GM19328 (cell line): ENCODE results near the gene SLC45A3.
"Not testable (repeated sequence)": the region's sequence is repeated elsewhere in the genome, so short reads cannot be mapped to it uniquely, and the experiment has no call there.

Experiments used
- ATAC-seq: cut with Tn5 transposase; IDR thresholded peaks from one replicate; pipeline ENCODE4 v1.9.1; 2021; ENCODE audit warnings: mild to moderate bottlenecking, moderate library complexity; ENCODE audit not compliant: unreplicated experiment

Gene SLC45A3, protein sequence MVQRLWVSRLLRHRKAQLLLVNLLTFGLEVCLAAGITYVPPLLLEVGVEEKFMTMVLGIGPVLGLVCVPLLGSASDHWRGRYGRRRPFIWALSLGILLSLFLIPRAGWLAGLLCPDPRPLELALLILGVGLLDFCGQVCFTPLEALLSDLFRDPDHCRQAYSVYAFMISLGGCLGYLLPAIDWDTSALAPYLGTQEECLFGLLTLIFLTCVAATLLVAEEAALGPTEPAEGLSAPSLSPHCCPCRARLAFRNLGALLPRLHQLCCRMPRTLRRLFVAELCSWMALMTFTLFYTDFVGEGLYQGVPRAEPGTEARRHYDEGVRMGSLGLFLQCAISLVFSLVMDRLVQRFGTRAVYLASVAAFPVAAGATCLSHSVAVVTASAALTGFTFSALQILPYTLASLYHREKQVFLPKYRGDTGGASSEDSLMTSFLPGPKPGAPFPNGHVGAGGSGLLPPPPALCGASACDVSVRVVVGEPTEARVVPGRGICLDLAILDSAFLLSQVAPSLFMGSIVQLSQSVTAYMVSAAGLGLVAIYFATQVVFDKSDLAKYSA

DNA sequence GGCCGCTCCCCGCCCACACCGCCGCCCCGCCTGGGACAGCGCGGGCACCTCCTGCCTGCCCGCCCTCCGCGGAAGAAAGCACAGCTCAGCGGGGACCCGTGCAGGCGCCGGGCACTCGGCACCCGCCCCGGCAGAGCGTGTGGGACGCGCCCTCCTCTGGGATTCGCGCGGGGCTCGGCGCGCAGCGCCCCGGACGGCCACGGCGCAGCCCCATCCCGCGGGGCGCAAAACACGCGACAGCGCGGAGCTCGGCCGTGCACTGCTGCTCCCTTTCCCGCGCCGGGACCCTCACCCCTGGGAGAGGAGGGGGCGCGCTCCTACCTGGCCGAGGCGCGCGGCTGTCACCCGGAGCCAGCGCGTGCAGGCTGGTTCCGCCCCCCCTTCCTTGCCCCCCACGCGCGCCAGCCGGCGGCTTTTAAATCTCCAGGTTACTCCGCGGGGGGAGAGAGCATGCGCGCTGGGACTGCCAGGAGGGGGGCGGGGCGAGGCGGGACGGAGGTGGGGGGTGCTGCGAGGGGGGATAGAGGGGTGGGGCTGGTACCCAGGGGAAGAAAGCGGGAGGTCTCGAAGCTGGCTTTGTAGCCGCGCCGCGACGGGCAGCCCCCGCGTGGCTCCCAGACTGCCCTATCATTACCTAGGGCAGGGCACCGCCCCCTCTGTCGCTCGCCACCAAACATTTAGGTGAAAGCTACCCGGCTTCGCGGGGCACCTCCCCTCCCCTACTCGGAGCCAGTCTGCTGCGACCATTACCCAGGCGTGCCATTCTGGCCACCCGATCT lies at the start of gene SLC45A3:
SLC45A3 (minus strand) TSS at position 437 of the 779 bp plus-strand sequence. CDS start 15,853 bp downstream, outside the sequence.
- no peak for ATAC-seq

- ATAC-seq, result no peak
These were observed 46.4 kb upstream of the SLC45A3 start for GRCh38 chr1:205726619-205727125.

- no peak for ATAC-seq
These were observed 45.2 kb upstream of the SLC45A3 start for GRCh38 chr1:205725514-205725913.

- not testable (repeated sequence) for ATAC-seq
These were observed 40.4 kb upstream of the SLC45A3 start for GRCh38 chr1:205720740-205721139.

- ATAC-seq, result no peak
These were observed 39.5 kb upstream of the SLC45A3 start for GRCh38 chr1:205719762-205720161.

DNA sequence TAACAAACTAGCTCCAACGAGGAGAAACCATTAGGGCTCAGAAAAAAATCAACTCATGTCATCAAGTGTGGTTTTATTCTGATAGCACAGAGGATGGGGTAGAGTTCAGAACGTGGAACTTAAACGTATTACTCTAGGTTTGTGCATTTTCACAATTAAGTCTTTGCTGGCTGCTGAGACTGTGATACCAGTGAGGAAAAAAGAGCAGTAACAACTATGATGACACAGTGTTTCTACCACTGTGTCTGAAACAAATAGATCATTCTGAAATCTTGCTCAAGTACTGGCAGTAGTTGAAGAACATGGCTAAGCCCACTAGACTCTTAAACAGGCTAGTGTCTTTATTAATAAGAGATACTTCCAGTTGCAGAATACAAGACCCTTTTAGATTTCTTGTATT lies 38.7 kb upstream of the SLC45A3 start:
- ATAC-seq, result no peak

DNA sequence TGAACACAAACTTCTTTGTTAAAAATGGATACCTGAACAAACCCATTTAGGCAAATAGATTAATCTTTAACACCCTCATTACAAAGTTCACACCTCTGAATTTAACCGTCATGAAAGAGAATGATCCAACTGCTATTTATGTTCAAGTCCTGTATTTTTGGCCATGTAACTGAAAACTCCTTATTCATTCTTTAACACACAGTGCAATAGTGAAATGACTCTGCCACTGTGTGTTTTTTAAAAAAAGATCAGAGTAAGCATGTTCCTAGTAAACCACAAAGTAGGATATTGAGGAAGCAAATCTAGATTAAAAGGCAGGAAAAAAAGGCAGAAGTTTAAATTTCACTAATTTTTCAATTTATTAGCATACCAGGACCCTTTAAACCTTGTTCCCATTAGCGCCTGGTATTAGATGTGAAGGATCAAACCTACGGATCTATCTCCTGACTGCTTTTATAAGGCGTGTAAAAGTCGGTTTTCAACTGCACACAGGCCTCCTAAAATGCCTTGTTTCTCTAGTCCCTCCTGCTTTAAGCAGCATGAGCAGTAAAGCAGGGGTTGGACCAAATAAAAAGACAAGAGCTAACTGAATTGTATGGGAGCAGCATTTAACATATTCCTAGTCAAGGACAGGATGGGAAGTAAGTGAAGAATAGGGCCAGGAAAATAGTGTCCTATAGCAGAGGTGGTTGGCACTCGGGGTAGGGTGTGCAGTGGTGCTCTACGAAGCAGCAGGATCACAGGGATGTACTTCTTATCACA lies 36.2 kb upstream of the SLC45A3 start:
- no peak for ATAC-seq

DNA sequence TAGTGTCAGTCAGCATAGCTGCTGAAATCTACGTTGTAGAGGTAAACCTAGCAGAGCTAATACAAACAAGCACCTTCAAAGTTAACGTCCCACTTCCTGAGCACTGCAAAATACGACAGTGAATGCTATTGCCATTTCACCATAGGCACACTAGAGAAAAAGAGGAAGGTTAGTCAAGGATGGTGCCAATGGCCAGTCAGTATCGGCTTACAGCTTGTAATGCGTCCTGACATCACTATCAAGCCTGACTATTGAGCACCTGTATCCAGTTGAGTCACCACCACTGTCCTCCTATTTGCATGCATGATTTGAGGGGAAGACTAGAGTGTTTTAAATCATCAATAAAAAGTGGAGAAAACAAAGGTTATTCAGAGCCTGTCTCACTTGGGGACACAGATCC lies 35.3 kb upstream of the SLC45A3 start:
- ATAC-seq, result no peak

- ATAC-seq, result no peak
These were observed 34.6 kb upstream of the SLC45A3 start for GRCh38 chr1:205714906-205715246.

DNA sequence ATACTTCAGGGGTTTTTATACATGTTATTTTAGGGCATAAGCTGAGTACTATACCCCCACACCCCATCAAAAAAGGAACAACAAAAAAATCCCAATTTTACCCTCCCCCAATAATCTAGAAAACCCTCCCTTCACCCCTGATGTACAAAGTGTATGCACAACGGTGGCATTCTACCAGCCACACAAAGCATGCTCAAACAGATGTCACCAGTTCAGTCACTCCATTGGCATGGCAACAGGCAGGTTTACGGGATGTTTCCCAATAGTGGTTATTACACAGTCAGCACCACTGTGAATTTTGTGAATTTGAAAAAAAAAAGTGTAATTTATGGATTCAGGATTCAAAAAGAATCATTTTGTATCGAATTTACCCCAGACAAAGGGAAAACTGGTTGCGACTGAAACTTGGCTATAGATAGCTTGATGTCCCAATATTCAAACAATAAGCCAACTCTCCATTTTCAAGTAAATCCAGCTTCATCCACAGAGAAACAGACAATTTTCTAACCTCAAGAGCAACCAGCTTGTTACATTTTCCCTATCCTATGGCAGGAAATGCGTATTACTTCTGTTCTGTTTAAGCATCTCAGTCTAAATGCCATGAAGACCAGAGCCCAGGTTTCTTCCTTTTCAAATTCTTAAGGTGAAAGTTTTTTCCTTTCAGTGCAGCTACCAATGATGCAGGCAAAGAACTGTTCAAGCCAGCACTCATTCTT lies 34.0 kb upstream of the SLC45A3 start:
- ATAC-seq, result no peak

DNA sequence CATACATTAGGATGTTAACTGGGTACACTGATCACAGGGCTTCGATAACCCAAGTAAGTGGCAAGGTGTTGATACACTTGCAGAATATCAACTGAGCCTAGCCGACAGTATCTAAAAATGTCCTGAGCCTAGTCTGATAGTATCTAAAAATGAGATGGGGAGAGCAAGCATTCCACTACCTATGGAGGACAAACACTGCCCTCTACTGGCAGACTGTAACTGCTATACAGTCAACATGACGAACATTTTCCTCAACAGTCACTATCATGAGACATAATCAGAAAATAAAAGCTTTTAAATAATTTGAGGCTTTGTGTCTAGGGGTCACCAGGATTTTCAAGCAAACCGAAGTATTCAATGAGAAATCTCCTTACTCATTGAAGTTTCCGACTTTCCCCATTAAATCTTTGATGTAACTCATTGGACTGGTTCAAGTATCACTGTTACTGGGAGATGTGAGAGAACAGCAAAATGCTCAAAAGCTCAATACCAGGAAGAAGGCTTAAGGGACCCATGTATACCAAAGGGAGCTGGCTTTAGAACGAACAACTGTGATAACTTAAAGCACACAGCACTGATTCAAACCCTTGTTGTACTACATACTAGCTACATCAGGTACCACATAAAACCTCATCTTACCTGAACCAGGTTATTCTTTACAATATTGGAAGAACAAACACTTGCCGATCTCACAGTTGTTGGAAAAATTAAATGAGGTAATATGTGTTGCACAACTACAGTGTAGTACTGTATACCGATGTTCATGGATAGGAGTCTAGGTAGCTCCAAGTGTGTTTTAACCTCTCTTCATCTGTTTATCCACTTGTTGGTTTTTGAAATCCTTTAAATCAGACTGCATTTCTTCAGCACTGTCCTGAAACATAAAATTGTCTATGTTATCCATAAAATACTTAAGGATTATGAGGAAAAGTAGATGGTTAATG lies 31.1 kb upstream of the SLC45A3 start:
- ATAC-seq, result no peak

DNA sequence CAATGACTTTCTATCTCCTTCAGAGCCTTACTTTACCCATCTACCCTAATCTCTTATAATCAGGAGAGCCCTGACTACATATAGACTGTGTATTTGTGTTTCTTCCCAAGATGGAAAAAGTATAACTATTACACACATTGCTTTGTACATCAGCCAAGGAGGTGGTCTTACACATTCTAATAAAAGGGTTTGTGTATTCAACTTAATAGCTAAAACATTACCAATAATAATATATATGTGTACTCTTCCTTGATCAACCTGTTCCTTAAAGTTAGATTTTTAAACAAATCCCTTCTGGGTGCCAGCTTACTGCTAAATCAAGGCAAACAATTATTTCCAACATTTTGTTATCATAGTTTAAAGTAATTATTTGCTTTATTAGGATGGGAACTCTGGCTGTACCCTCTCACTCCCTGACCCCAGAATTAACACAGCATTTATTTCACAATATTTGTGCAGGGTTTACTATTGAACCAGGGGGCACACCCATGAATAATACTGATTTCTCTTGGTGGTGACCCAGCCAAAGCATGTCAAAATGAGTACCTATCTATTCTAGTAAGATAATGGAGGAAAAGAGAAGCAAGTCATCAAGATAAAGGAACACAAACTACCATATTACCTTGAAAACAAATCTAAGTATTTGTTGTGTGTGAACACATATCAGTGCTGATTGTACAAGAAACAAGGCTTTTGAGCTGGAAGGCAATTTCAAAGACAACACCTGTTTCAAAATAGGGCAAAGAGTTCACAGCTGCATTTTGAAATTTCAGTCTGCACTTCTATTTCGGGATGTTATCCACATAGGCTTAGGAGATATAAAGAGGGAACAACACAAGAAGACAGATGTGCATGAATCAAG lies 30.1 kb upstream of the SLC45A3 start:
- no peak for ATAC-seq

DNA sequence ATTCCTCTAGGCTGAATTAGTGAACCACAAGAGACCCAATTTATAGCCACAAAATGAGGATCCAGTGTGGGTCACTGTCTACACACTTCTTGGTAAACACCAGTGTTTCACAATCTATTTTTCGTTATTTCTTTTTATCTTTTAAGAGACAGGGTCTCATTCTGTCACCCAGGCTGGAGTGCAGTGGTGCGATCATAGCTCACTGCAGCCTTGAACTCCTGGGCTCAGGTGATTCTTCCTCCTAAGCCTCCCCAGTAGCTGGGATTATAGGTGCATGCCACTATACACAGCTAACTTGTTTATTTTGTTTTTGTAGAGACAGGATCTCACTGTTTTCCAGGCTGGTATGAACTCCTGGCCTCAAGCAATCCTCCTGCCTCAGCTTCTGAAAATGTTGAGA lies 29.3 kb upstream of the SLC45A3 start:
- no peak for ATAC-seq

DNA sequence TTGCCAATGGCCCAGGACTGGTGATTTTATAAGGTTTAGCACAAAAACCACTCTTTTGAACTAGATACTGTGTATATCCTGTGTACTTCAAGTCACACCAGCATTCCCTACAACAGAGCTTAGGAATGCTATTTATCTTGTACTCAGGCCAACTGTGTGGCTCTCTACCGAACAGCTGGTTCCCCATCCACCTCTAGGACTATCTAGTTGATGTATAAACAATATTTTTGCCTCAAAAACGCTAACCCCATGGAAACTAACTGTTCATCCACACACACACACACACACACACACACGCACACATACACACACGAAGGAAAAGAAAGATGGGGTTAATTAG lies 28.7 kb upstream of the SLC45A3 start:
- no peak for ATAC-seq

DNA sequence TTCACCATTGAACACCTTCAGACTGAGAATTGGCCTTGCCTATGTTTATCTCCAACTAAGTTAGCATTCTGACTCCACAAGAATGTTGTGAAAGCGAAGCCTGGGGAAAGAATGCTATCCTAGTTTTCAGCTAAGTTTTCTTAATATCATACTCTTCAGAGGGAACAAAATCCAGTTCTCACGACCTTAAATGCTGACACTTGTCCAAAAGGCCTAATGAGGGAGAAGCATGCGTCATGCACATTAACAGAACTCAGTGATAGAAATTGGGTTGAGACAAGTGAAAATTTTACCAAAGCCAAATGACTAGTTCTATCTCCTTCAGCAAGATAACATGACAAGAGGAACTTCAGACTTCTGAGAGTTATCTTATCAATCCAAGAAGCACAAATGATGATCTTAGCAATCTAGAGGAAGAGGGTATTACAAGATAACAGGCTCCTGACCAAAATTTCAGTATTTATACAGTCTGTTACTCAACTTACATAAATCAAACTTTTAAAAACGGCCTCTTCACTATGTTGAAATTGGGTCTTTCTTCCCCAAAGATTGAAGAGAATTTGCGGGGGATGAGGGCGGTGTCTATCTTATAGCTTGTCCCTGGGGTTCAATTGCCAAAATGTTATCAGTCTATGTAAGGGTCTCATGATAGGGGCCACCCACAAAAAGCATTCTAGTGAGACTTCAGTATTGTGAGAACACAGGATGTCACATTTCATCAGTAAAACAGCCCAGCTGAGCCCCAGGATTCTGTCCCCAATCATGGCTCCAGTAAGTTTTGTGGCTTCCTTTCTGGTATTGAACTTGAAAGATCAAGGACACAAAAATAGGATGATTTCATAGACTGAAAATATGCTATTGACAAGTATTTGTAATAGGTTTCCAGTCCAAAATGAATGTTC lies 26.5 kb upstream of the SLC45A3 start:
- ATAC-seq, result no peak

GRCh38 chr1:205704903-205705302 lies 24.6 kb upstream of the SLC45A3 start:
- no peak for ATAC-seq

DNA sequence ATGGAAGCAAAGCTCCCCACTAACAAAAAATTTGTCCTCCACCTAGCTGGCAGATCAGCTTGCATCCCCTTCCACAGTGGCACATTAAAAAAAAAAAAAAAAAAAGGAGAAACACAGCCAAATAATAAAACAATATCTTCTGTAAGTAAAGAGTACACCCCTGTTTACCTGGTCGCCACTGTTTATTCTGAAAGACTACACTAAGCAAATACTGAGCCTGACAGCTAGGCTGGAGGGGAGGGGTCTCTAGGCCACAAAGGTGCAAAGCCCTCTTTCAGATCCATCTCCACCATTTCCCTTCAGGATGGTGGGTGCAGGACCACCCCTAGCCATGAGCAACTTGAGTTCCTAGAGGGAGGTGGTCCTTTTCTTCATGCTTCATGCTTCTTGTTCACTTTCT lies 22.8 kb upstream of the SLC45A3 start:
- ATAC-seq, result no peak
